ENCODE results near the gene AOPEP.

DNA sequence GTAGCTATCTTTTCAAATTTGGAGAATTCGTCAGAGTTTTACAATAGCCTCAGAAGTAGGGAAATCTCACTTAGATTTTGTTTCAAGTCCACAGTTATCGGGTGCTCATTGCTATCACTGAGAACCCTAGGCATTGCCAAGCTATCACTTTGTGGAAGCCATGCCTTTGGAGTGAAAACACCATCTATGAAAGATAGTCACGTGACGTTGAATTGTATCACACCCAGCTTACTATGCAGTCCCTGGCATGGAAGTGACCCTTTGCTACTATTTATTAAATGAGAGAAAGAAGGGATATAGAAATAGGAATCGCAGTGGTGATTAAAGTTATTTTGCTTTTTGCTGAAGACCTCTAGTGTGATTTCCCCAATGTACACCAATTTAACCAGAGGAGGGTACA, 97.2 kb downstream of the AOPEP start:
- TF ChIP-seq, protein P1, sequence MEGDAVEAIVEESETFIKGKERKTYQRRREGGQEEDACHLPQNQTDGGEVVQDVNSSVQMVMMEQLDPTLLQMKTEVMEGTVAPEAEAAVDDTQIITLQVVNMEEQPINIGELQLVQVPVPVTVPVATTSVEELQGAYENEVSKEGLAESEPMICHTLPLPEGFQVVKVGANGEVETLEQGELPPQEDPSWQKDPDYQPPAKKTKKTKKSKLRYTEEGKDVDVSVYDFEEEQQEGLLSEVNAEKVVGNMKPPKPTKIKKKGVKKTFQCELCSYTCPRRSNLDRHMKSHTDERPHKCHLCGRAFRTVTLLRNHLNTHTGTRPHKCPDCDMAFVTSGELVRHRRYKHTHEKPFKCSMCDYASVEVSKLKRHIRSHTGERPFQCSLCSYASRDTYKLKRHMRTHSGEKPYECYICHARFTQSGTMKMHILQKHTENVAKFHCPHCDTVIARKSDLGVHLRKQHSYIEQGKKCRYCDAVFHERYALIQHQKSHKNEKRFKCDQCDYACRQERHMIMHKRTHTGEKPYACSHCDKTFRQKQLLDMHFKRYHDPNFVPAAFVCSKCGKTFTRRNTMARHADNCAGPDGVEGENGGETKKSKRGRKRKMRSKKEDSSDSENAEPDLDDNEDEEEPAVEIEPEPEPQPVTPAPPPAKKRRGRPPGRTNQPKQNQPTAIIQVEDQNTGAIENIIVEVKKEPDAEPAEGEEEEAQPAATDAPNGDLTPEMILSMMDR (conservative IDR thresholded peaks at IDR 0.05) = no peak
- no peak for TF ChIP-seq ZFX (IDR thresholded peaks at IDR 0.05)
